ENCODE measurements around the gene ZNF451. TPM values are rescaled to one million over a fixed set of nuclear protein-coding genes. Genes with fewer than 3 reads are reported as not detected.
A peak's percentile ranks its signal among the peaks of the same experiment; 100 is the strongest.

ZNF451 gene
- total RNA-seq, 1 donor from 2014 or later, result 94.6 TPM

DNA sequence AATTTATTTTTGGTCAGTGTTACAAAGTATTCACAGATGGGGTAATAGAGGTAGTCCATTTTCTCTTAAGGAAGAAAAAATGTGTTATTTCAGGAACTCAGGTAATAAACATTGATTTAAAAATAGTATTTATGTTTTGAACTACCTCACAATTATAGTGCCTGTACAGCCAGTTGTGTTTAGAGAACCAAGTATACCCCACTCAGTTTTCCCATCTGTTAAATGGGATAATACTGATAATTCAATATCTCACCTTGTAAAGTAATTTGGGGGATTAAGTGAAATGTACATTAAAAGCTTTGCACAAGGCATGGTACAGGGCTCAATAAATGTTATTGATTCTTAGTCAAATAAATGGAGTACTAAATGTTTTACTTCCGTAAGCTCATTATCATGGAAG lies 4.7 kb downstream of the ZNF451 start:
- DNase-seq, result no peak

DNA sequence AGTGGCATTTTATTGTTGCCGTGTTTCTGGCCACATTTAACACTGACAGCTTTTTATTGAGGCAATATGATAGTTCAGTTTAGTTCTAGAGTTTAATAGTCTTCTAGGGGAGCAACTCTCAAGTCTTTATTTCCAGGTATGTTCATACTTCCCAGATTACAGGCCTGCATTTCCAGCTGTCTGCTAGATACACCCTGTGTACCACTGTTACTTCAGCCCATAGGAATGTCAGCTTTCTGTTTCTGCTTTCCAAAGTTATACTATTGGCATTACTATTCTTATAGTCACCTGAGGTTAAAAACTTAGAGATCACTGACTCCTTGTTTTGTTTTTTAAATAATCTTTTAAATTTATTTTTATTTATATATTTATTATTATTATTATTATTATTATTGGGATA lies 7.6 kb downstream of the ZNF451 start:
- no peak for DNase-seq

DNA sequence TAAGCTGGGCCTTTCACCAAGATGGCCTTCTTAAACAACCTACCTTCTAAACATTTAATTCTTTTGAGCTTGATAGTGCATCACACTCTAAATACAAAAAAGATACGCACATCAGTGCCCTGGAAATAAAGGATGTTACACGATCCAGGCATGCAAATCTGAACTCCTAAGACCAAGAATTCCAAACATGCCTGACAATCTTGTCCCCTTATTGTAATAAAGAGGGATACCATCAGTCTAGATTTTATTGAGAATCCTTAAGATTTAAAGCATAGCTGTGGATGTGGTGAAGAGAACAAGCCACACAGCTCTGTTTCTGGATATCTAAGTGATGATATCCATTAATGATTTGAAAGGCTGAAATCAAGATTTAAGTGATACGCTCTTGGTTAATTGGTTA lies 13.0 kb downstream of the ZNF451 start:
- DNase-seq, result no peak

DNA sequence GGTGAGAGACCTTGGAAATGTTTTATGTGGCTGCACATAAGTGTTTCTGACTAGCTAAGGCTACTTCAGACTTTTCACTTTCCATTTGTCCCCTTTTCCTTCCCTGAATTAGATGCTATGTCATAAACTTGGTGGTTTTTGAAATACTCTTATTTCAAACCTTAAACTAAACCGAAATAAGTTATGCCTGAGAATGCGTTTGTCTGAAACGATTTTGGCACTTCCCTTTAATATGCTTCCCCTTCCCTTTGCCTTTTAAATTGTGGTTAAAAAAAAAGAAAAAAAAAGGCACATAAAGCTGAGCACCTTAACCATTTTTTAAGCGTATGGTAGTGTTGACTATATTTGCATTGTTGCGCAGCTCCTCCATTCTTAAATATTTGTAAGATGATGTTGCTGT lies 14.3 kb downstream of the ZNF451 start:
- DNase-seq, result no peak

DNA sequence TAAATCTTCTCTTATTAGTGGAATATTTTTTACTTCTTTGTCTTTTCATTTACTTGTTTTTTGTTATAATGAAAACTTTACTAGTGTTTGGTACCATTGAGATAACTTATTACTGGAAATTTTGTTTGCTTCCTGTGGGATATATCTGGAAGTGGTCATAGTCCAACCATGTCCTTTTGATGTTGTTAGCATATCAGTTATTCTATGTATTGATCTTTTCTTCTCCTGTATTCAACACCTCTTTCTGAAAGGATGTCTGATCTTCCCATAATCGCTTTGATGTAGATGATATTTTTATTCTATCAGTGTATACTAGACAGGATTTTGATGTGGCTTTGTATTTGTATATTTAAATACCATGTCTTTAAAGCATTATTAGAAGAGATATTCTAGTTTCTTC lies 17.0 kb downstream of the ZNF451 start:
- no peak for DNase-seq

DNA sequence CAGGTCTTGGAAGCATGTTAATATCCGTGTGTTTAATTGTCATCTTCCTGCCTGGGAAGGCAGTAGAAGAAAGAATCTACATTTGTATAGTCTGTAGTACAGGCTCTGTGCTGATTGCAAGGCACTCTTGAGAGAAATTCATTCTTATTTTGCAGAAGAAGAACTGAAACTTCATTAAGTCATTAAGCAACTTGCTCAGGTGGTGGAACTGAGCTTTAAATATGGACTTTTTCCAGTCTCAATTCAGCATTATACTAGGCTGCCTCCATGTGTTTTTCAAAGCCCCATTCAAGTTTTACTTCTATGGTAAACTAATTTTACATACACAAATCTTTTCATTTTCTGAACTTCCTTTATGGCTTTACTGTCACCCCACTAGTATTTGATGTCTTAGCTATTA lies 18.7 kb downstream of the ZNF451 start:
- DNase-seq, result no peak

DNA sequence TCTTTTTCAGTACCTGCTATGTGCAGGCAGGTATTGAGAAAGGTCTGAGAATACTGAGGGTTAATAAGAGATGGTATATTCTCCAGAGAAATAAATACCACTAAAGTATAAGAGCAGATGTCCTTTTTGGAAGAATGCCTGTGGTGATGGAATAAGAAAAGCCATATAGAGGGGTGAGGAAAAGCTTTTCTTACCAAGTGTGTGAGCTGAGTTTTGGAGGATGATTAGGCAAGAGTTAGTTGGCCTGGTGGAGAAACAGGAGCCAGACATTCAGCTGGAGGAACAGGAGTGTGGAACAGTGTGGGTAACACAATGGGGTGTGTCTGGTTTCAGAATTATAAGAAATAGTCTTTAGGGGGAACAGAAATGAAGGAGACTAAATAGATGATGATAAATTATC lies 19.9 kb downstream of the ZNF451 start:
- peak; percentile 11 for DNase-seq

DNA sequence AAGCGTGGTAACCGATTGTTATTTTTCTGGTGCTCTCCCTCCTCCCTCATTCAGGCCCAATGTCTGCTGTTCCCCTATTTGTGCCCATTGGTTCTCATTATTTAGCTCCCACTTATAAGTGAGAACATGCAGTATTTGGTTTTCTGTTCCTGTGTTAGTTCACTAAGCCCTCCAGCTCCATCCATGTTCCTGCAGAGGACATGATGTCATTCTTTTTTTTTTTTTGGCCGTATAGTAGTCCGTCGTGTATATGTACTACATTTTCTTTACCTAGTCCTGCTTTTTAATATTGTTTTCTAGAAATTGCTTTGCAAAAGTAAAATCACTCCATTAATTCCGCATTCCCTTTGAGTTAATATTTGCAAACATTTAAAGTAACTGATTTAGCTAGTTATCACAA lies 23.1 kb downstream of the ZNF451 start:
- no peak for DNase-seq

DNA sequence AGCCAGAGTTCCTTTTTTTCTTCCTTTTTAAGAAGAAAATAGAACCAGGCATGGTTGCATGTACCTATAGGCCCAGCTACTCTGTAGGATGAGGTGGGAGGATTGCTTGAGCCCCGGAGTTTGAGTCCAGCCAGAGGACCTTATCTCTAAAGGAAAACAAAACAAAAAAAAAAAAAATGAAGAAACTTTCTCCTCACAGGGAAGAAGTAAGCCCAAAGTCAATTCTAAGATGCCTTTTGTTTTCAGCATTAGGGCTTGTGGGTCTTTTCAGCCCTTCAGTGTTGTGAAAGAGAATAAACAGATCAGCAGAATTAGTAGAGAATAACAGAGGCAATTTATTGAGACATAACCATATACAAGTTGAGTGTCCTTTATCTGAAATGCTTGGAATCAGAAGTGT lies 26.8 kb downstream of the ZNF451 start:
- DNase-seq, result no peak

DNA sequence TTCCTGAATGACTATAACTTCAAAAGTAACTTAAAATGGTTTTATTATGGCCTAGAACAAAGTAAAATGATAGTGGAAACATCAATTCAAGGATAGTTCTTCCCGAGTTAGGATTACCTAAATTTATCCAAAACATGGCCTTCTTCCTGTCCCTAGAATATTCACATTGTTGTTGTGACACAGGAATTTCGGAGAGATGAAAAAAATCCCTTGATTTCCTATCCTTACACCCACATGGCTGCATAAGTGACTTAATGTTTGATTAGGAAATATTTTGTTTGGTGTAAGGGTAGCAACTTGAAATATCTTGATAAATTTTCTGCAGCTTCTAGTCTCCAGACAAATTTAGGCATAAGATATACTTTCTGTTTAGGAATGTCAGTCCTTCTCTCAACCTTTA lies 27.8 kb downstream of the ZNF451 start:
- no peak for DNase-seq

DNA sequence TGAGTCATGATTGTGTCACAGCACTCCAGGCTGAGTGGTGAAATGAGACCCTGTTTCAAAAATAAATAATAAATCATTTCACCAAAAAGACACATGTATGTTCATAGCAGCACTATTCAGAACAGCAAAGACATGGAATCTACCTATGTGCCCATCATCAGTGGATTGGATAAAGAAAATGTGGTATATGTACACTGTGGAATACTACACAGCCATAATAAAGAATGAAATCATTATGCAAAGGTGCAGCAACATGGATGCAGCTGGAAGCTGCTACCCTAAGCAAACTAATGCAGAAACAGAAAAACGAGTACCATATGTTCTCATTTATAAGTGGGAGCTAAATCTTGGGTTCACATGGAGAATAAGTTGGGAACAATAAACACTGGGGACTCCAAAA lies 33.1 kb downstream of the ZNF451 start:
- no peak for DNase-seq

DNA sequence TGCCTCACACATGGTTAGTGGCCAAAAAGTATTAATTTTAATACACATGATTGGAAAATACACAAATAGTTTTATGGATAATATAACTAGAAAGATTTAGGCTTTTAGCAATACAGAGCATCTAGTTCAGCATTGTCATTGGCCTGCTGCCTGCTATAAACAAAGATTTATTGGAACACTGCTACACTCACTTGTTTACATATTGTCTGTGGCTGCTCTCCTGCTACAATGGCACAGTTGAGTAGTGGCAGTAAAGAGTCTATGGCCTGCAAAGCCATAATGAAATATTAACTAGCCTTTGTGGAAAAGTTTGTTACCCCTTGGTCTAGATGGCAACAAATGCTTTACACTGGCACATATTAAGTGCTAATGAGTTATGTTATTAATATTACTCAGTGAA lies 37.8 kb downstream of the ZNF451 start:
- DNase-seq, result no peak

DNA sequence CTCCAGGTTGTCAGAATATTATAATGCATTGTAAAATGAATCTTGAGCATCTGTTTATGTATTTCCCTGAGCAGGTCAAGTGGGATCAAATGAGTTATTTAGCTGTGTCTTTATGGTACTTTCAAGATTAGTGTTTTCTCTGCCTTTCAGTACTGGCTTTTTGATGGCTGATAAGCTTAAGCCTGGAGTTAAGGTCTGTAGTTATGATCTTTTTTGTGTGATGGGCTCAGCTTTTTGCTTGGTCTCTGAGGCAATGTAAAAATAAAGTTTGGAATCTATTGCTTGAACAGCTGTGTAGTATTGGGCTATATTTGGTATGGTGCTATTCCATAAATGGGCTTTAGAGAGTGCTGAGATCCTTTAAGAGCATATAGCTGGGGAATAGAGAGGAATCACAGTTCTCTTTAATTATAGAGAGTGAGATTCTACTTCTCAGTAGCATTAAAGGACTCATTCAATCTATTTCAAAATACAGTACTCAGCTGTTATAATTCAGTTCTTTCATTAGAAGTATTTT lies 40.7 kb downstream of the ZNF451 start:
- DNase-seq, result peak; percentile 32

DNA sequence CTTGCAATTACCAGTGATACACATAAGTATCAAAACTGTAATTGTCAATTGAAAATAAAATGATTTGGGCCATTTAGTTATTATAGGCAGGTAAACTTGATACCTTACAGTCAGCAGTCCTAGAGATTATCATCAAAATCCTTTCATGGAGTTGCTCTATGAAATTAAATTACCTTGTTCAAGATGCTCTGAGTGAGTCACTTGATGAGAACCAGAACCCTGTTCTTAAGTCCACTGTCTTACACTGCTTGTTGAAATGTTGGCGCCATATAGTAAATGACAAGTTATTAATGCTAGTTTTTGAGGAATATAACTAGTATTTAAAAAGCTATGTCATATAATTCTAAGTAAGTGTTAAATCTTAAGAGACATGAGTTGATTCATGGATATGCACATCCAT lies 45.0 kb downstream of the ZNF451 start:
- DNase-seq, result peak; percentile 6

DNA sequence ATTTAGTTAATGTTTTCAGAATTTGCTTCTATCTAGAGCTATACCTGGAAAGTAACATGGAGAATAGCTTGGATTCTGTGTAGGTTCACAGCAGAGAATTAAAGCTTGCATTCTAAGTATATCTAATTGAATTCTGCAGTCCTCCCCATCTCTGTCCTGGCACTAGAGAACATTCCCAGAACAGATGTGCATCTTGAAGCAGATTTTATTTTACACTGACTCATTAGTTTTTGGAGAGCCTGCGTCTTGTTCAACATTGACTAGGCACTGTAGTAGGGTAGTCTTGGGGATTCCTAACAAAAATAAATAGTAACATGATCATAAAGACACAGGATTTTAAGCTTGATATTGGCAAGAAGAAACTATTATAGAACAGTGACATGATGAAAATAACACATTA lies 45.9 kb downstream of the ZNF451 start:
- DNase-seq, result peak; percentile 5

DNA sequence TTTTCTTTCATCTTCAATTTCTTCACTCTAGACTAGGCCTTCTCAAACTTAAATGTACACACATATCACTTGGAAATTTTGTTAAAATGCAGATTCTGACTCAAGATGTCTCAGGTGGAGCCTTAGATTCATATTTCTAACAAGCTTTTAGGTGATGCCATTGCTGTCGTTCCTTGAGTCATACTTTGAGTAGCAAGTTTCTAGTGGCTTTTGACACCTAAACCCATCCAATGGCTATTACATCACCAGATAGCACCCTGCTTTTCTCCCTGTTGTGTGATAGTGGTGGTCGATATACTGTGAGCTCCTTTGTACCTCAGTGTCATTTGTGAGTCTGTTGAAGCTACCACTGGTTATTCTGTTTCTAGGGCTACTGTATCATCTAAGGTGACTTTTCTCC lies 47.4 kb downstream of the ZNF451 start:
- DNase-seq, result no peak

DNA sequence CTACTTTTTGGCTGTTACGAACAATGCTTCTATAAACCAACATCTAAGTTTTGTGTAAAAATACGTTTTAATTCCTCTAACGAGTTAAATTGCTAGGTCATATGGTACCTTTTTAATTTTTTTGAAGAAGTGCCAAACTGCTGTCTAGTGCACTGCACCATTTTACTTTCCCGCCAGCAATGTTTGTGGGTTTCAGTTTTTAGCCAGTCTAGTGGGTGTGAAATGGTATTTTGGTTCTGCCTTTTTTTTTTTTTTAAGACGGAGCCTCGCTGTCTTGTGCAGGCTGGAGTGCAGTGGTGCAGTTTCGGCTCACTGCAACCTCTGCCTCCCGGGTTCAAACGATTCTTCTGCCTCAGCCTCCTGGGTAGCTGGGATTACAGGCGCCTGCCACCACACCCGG lies 48.0 kb downstream of the ZNF451 start:
- DNase-seq, result no peak

DNA sequence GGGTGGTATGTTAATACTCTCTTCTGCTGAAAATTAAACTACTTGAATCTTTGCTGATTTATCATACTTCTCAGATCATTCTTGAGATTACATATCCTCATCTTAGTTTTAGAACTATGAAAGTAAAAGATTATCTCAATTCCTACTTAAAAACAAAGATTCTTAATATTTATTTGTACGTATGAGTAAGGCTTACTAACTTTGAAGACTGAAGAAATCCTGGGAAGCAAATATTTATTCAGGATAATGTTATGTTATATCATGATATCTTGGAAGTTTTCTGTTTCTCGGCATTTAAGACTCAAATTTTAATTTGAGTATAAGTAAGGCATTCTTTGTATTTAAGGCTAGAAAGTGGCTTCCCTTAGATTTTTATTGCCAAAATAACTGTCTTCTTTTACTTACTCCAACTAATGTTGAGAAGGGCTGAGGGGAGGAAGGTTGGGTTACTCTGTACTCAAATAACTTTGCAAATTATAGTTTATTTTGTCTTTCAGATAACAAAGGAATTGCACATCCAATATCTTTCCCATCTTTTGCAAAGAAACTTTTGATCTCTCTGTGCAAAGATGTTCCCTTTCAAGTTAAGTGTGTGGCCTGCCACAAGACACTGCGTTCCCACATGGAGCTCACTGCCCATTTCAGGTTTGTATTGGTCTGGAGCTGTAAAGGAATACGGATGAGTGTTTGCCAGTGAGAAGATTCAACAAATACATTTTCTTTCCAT lies 51.6 kb downstream of the ZNF451 start:
- no peak for DNase-seq

DNA sequence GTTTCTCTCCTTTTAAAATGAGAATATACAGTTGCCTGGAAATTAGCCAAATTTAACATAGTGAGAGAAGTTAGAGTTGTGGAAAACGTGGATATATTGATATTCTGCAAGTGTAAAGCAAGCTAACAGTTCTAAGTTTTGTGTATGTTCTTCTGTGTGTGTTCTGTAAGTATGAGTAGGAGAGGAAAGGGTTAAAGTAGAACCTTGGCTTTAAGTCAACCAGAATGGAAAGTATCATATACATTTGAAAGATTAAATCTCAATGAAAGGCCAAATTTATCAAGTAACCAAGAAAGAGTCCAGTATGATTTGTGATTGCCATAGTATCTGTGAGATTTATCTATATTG lies 52.2 kb downstream of the ZNF451 start:
- DNase-seq, result no peak

DNA sequence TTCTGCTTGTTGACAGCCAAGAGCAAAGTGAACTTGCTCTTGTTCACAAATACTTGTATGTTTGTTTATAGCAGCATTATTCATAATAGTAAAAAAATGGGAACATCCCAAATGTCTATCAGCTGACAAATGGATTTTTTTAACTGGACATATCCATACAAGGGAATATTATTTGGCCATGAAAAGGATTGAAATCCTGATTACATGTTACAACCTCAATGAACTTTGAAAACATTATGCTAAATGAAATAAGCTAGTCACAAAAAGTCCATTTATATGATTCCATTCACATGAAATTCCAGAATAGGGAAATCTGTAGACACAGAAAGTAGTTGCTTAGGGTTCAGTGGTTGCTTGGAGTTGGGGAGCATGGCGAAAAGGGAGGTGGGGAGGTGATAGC lies 53.7 kb downstream of the ZNF451 start:
- no peak for DNase-seq

DNA sequence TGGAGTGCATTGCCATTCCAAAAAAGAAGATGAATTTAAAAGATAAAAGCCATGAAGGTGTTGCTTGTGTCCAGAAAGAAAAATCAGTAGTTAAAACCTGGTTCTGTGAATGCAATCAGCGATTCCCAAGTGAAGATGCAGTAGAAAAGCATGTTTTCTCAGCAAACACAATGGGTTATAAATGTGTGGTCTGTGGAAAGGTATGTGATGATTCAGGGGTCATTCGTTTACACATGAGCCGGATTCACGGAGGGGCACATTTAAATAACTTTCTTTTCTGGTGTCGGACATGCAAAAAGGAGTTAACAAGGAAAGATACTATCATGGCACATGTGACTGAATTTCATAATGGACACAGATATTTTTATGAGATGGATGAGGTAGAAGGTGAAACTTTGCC lies 57.4 kb downstream of the ZNF451 start:
- DNase-seq, result no peak

DNA sequence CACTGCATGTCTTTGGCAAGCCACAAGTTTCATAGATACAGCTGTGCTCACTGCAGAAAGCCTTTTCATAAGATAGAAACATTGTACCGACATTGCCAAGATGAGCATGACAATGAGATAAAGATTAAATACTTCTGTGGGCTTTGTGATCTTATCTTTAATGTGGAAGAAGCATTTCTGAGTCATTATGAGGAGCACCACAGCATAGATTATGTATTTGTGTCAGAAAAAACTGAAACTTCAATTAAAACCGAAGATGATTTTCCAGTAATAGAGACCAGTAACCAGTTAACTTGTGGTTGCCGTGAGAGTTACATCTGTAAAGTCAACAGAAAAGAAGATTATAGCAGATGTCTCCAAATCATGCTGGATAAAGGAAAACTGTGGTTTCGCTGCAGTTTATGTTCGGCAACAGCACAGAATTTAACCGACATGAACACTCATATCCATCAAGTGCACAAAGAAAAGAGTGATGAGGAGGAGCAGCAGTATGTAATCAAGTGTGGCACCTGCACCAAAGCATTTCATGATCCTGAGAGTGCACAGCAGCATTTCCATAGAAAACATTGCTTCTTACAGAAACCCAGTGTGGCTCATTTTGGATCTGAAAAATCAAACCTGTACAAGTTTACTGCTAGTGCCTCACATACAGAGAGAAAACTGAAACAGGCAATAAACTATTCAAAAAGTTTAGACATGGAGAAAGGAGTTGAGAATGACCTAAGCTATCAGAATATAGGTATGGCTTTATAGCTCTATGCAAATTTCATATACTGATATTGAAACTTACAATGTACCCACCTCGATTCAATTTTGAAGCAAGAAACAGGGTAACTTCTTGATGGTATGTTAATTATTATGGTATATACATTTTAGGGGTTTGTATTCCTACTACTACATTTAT lies 58.2 kb downstream of the ZNF451 start:
- no peak for DNase-seq

DNA sequence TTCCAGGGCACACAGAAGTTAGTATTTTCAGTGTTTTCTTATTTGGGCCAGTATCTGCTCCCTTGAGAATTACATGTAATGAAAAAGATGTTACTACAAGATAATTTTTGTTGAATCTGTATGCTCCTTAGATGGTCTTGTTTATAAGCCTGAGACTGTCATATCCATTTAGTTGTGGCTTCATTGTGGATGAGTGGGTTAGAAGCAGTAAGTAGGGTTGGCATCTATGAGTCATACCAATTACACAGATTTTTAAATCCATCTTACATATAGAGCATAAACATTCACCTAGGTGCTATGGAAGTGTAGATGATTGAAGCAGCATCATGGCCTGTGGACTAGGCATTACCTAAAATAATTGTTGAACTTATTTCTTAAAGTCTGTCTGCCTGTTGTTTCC lies 68.7 kb downstream of the ZNF451 start:
- no peak for DNase-seq

DNA sequence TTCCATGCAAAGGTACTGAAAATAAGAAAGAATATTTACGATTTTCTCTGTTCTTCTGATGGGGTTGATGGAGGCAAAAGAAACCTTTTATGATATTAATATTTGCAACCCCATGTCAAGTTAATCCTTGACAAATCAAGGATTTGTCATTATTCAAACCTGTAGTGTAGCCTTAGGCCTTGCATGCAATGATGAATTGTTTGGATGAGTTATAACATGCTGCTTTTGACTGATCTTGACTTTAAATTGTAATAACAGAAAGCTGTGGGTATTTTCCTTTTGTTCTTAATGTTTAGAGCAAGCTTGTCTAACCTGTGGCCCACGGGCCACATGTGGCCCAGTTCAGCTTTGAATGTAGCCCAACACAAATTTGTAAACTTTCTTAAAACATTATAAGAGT lies 69.1 kb downstream of the ZNF451 start:
- DNase-seq, result no peak
